Activated CD4-positive, alpha-beta T cell treated with anti-CD3 and anti-CD28 coated beads for 48 hours (primary cell): Measurements from ENCODE around the gene EPAS1.

ENCODE experiments used
- DNase-seq: peaks from one replicate; pipeline ENCODE4 v3.0.0-alpha.2; 2020

Gene EPAS1

DNA sequence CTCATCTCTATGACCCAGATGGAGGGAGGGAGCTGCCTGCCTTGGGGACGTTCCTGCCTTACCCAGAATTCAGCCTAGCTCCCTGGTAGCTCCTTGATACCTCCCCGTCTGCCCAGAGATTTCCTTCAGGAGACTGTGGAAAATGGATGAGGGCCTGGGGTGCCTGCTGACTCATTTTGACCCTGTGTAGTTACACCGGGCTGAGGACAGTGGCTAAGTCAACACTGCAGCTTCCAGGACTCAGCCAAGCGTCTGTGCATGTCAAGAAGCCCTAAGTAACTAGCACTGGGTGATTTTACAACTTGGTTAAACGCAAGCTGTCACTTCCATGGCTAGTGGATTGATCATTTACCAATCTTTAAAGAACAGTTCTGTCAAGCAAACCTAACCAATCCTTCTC lies 23.3 kb upstream of the EPAS1 start:
- DNase-seq, result no peak

DNA sequence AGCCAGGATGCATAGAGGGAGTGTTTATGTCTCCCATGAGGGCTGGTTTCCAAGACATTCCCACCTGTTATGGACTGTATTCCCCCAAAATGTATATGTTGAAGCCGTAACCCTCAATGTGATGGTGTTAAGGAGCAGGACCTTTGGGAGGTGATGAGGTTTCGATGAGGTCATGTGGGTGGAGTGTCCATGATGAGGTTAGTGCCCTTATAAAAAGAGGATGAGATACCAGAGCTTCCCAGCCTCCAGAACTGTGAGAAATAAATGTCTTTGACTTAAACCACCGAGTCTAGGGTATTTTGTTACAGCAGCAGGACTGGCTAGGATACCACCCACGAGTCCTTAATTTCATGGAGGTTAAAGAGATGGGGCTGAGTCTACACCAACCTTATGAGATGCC lies 22.6 kb upstream of the EPAS1 start:
- DNase-seq, result no peak

- DNase-seq, result no peak
These were observed 21.2 kb upstream of the EPAS1 start for GRCh38 chr2:46275995-46276394.

DNA sequence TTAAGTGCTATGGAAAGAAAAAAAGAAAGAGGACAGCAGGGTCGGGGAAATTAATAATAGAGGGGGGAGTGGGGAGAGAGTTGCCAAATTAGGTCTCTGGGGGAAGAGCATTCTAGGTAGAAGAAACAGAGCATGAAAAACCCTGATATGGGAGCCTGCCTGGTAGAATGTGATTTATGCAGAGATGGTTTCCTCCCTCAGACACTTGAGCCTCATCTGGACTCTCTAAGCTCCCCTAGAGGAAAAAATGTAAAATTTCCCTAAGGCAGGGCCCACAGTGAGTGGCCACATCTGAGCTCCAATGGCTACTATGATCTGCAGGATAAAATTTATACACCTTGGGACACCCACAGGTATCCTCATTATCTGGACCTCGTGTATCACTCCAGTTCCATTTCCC lies 20.6 kb upstream of the EPAS1 start:
- DNase-seq, result no peak

GRCh38 chr2:46277431-46278190 lies 19.6 kb upstream of the EPAS1 start:
- DNase-seq, result no peak

DNA sequence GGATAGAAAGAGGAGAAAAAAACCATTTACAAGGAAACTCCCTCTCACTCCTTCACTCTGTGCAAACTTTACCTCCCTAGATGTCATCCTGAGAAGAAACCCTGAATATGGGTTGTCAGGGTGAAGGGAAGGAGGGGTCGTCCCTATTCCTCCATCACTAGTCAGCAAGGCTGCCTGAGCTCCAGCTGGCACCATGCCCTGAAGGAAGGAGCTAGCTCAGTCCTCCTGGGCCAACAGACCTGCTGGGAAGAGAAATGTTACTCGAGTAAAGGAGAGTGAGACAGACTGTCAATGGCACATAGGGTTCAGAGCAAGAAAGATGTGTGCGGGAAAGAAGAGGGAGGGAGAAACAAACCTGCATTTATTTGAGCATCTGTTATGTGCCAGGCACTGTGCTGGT lies 18.3 kb upstream of the EPAS1 start:
- DNase-seq, result no peak

DNA sequence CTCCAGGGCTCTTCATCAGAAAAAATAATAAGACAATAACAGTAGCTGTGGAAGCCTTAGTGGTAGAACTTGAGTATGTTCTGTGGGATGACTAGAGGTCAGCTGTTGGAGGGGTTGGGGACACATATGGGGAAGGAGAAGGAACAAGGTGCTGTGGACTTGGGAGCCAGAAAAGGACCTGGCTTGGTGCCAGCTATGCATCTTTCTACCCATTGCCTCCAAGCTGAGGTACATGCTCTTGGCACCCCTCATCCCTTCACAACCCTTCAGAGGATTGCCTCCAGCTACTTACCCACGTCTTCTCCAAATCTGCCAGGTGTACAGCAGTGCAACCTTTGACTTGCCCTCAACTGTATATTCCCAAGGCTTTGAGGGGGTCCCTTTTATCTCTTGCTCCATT lies 15.3 kb upstream of the EPAS1 start:
- no peak for DNase-seq

DNA sequence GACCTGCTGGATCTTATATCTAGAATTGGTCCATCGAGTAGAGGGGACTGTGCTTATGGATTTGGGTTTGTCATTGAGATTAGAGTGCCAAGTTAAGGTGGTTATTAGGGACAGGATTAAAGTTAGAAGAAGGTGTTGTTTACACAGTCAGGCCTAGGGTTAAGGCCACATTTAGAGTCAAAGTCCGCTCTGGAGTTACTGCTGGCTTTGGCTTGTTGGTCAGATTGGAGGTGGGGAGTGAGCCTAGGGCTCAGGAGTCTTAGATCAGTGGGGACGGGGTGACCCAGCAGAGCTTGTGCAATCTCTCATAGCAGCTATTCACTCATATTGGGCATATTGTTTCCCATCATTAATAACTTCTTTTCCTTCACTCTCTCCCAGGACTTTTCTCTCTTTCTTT lies 13.5 kb upstream of the EPAS1 start:
- no peak for DNase-seq

DNA sequence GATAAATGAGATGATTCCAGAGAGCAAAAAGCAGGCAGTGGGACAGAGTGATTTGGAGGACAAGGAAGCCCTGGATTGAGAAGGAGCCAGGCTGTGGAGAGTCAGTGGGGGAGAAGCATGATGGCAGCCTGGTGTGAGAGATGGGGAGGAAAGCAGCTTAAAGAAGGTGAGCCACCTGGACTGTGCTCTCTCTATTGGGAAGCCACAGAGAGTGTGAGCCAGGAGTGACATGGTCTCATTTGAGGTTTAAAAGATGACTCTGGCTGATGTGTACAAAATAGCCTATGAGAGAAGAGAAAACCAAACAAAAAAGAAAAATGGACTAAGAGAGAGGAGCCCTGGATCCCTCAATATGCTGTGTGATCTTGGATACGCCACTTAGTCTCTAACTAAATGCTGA lies 12.9 kb upstream of the EPAS1 start:
- DNase-seq, result no peak

DNA sequence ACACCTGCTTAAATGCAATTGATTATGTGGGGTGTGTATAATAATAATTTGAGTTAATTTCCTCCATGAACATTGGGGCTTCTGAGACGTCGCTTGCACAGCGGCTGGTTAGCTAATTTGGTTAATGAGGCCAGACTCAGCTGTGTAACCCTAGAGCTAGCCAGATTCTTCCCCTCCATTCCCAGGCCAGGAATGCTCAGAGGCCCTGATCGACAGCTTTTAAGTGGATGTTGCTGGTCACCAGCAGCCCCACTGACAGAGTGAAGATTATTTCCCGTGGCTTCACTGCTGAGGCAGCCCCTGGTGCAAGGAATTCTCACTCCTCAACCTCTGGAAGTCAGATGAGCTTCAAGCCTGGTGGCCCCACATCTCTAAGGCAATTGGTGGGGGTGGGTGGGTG lies 12.4 kb upstream of the EPAS1 start:
- no peak for DNase-seq

GRCh38 chr2:46286715-46287114 lies 10.5 kb upstream of the EPAS1 start:
- no peak for DNase-seq

DNA sequence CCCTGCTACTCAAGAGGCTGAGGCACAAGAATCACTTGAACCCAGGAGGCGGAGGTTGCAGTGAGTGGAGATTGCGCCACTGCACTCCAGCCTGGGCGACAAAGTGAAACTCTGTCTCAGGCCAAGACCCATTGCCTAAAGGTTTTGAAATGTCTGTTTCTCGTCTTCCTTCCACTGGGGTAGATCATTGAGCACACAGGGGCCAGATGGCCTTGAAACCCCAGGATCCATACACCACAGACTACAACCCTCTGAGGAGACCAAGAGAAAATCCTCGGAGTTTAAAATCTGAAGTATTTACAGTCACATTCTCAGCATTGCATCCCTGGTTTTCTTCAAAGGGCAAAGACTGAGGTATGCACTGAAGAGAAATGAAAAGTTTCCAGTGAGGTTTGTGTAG lies 7.1 kb upstream of the EPAS1 start:
- DNase-seq, result no peak

GRCh38 chr2:46293466-46293865 lies 3.7 kb upstream of the EPAS1 start:
- no peak for DNase-seq

- DNase-seq, result peak; percentile 31
These were observed 2.9 kb upstream of the EPAS1 start for GRCh38 chr2:46294176-46294836.

- DNase-seq, result peak; percentile 18
These were observed 879 bp upstream of the EPAS1 start for GRCh38 chr2:46296216-46296839.

- peak; percentile 71 for DNase-seq
These were observed 502 bp downstream of the EPAS1 start for GRCh38 chr2:46297546-46298271.

- no peak for DNase-seq
These were observed 990 bp downstream of the EPAS1 start for GRCh38 chr2:46298272-46298521.

- peak; percentile 33 for DNase-seq
These were observed 1.5 kb downstream of the EPAS1 start for GRCh38 chr2:46298522-46299353.

DNA sequence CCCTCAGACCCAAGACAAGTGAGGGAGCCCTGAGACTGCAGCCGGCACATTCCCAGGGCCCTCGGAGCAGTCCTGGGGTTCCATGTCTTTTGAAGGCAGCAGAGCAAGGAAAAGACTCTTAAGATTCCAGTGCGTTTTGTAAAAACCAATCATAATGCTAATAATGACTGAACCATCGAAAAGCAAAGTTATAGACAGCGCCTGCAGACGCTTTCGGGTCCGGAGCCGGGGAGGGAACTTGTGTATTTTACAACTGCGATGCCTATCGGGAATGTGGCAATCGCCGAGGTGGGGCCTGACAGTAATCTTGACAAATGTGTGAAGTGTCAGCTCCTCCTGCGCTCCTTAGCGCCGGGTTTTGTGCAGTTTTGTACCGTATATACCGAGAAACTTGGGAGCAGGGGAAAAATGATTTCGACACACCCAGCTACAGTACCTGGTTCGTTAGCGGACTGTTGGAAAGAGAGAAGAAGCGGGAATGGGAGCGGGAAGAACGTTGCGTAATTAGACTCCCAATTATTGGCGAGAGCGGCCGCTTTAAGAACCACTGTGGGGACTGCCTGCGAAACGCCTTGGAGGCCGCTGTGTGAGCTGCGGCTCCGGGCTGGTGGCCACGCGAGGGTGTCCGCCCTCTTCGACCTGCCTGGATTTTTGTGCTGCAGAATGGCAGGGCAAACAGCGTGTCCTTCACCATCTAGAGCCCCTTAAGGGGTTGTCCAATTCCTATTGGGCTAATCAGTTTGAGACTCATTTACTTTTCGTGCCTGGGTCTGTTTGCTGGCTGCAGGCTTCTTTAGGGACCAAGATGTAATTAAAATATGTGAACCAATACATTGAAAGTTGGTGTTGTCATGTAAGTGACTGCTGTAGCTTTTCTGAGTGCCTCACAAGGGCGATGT lies 2.4 kb downstream of the EPAS1 start:
- DNase-seq, result peak; percentile 15

- no peak for DNase-seq
These were observed 3.2 kb downstream of the EPAS1 start for GRCh38 chr2:46300406-46300832.

- DNase-seq, result no peak
These were observed 4.9 kb downstream of the EPAS1 start for GRCh38 chr2:46302005-46302695.
